ENCODE measurements around the gene SLC7A6OS. TPM values are rescaled to one million over a fixed set of nuclear protein-coding genes. Genes with fewer than 3 reads are reported as not detected.

Gene SLC7A6OS
- polyA plus RNA-seq, 1 experiment: 10.9 TPM

DNA sequence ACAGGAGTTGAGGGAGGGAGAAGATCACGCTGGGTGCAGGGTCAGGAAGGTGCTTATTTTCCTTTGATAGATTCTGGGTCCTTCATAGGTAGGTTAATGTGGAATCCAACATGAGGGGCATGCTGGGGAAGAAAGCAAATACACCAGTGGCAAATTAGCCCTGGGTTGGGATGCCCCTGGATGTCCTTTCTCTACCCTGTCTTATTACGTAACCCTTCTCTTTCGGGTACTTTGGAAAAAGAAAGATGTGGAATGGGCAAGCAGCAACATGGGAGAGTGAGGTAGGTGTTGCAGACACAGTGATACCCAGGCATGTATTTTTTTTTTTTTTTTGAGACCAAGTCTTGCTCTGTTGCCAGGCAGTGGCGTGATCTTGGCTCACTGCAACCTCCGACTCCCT, 37.3 kb downstream of the SLC7A6OS start:
- H3K9me3 ChIP-seq (ENCODE audit: control insufficient read depth, insufficient read depth, low read length): no peaks in the 10 kb centered on the region
- DNase-seq (ENCODE audit: low read depth, low spot score): no peak
- TF ChIP-seq, protein P1, sequence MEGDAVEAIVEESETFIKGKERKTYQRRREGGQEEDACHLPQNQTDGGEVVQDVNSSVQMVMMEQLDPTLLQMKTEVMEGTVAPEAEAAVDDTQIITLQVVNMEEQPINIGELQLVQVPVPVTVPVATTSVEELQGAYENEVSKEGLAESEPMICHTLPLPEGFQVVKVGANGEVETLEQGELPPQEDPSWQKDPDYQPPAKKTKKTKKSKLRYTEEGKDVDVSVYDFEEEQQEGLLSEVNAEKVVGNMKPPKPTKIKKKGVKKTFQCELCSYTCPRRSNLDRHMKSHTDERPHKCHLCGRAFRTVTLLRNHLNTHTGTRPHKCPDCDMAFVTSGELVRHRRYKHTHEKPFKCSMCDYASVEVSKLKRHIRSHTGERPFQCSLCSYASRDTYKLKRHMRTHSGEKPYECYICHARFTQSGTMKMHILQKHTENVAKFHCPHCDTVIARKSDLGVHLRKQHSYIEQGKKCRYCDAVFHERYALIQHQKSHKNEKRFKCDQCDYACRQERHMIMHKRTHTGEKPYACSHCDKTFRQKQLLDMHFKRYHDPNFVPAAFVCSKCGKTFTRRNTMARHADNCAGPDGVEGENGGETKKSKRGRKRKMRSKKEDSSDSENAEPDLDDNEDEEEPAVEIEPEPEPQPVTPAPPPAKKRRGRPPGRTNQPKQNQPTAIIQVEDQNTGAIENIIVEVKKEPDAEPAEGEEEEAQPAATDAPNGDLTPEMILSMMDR (IDR thresholded peaks at IDR 0.05; ENCODE audit: low read depth, low read length): no peak
- no peaks in the 10 kb centered on the region for H3K27me3 ChIP-seq (ENCODE audit: control insufficient read depth, insufficient read depth, low read length)
- no peak overlapping the region for H3K4me3 ChIP-seq (ENCODE audit: low read depth, low read length)
- ChIA-PET CTCF (interaction anchor here (1.3 kb wide), 1 partner anchor 12 kb away, joined by 5 read pairs; no protein-coding TSS in a partner anchor), POLR2A (no interaction called here)
- H3K27ac ChIP-seq (ENCODE audit: low read depth, low read length): no peak overlapping the region

DNA sequence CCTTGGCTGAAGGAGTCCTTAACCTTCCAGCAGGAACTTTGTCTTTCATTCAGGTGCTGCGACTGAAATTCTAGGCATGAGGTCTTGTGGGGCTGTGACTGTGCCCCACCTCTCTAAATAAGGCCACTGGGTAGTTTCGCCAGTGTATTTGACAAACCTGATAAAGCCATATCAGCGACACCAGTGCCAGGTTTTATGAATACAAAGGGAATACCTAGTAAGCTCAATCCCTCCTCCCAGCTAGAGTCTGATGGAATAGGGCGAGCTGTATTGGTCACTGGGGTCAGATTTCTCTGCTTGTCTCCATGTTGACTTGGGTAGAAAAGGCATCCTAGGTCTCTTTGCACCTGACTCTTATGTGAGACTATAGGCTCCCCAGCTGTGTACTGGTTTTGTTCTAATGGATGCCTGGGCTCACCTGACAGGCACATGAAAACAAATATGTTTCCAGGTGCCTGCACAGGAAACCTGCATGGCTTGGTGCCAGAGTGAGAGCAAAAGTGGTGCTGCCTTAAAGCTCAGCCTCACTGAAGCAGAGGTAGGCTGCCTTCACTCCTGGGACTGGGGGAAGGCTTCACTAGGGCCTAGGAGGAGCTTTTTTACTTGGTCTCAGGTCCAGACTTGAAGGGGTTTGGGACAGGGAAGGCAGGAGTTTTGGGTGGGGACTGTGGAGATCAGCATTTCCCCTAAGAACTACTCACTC, 38.1 kb downstream of the SLC7A6OS start:
- Histone ChIP-seq H3K4me3 (ENCODE audit: low read depth, low read length) (no peak overlapping the region), H3K27ac (ENCODE audit: low read depth, low read length) (no peak overlapping the region), H3K9me3 (ENCODE audit: control insufficient read depth, insufficient read depth, low read length) (no peaks in the 10 kb centered on the region), H3K27me3 (ENCODE audit: control insufficient read depth, insufficient read depth, low read length) (no peaks in the 10 kb centered on the region)
- no peak for DNase-seq (ENCODE audit: low read depth, low spot score)
- POLR2A ChIA-PET: no interaction called here
- CTCF ChIA-PET: interaction anchor here (1.3 kb wide), 1 partner anchor 11 kb away, joined by 5 read pairs; no protein-coding TSS in a partner anchor
- TF ChIP-seq, protein P1 (IDR thresholded peaks at IDR 0.05; ENCODE audit: low read depth, low read length): no peak

DNA sequence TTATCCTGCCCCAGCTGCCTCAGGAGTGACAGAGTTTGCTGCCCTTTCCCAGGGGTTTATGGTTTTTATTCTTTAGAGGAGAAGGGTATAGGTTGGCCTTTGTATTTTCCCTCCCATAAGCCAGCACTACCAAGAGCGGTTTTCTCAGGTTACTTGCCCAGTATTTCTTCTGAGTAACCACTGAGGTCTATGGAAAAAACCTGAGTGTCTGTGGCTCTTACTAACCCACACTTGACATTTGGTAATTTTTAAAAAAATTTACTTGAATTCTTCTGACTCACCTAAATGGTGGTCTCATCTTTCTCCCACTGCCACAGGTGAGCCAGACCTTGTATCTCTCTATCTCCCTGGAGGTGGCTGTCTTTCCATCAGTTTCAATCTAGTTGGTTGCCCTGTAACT, 40.4 kb downstream of the SLC7A6OS start:
- TF ChIP-seq, protein P1 (IDR thresholded peaks at IDR 0.05; ENCODE audit: low read depth, low read length): no peak
- H3K27me3 ChIP-seq (ENCODE audit: control insufficient read depth, insufficient read depth, low read length): no peaks in the 10 kb centered on the region
- no peak for DNase-seq (ENCODE audit: low read depth, low spot score)
- ChIA-PET CTCF (interaction anchor here (1.0 to 1.1 kb wide), 2 partner anchors 9 to 59 kb away, joined by 3 to 4 read pairs; no protein-coding TSS in a partner anchor), POLR2A (interaction anchor here (2.2 kb wide), 1 partner anchor 41 kb away, joined by 6 read pairs; the partner anchor contains the start of genes PRMT7 and SLC7A6OS)
- H3K9me3 ChIP-seq (ENCODE audit: control insufficient read depth, insufficient read depth, low read length): no peaks in the 10 kb centered on the region
- H3K4me3 ChIP-seq (ENCODE audit: low read depth, low read length): no peak overlapping the region
- no peak overlapping the region for H3K27ac ChIP-seq (ENCODE audit: low read depth, low read length)

DNA sequence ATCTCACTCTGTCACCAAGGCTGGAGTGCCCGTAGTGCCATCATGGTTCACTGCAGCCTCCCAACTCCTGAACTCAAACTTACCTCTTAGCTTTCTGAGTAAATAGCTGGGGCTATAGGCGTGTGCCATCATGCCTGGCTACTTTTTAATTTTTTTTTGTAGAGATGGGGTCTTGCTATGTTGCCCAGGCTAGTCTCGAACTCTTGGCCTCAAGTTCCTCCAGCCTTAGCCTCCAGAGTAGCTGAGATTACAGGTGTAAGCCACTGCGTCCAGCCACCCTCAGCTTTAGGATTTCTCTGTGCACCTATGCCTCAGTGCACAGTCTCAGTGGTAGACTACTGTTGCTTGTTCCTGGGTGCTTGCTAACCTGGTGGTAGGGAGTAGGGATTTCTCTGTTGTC, 41.0 kb downstream of the SLC7A6OS start:
- DNase-seq (ENCODE audit: low read depth, low spot score): no peak
- CTCF ChIA-PET: interaction anchor here (1.1 kb wide), 1 partner anchor 9 kb away, joined by 4 read pairs; no protein-coding TSS in a partner anchor
- POLR2A ChIA-PET: interaction anchor here (0.6 to 2.2 kb wide), 2 partner anchors 41 to 105 kb away, joined by 6 read pairs; partner anchors contain the start of genes PRMT7 and SLC7A6OS
- TF ChIP-seq, protein P1 (IDR thresholded peaks at IDR 0.05; ENCODE audit: low read depth, low read length): no peak
- H3K4me3 ChIP-seq (ENCODE audit: low read depth, low read length): no peak overlapping the region
- no peak overlapping the region for H3K27ac ChIP-seq (ENCODE audit: low read depth, low read length)
- no peaks in the 10 kb centered on the region; the same call in 1 of the 2 replicates for H3K9me3 ChIP-seq (ENCODE audit: control insufficient read depth, insufficient read depth, low read length)
- no peaks in the 10 kb centered on the region for H3K27me3 ChIP-seq (ENCODE audit: control insufficient read depth, insufficient read depth, low read length)

Data from AG04450 (cell line).